NCI-H345 treated with DMSO at 0.1 percent for 48 hours (cell line): ENCODE data around the gene TIMM13.

Experiments used
- DNase-seq: peaks from one replicate; lab custom pipeline; 2025; ENCODE audit not compliant: unreplicated experiment; lab: John Stamatoyannopoulos, UW

The TIMM13 gene

DNA sequence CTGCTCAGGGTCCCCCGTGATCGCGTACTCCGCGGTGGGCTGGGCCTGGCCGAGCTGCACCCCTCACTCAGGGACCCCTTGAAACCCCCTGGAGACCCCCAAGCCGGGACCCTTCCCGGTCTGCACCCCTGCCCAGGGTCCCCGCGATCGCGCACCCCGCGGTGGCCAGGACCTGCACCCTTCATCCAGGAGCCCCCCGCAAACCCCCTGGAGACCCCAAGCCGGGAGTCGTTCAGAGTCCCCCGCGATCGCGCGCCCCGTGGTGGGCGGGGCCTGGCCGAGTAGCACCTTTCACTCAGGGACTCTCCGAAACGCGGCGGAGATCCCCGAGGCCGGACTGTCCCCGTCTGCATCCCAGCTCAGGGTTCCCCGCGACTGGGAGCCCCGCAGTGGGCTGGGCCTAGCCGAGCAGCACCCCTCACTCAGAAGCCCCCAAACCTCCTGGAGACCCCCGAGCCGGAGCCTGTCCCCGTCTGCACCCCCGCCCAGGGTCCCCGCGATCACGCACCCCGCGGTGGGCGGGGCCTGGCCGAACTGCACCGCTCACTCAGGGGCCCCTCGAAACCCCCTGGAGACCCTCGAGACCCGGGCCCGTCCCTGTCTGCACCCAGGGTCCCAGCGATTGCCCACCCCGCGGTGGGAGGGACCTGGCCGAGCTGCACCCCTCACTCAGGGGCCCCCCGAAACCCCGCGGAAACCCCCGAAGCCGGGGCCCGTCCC is 28.6 kb upstream of the TIMM13 start:
- DNase-seq, result no peak

DNA sequence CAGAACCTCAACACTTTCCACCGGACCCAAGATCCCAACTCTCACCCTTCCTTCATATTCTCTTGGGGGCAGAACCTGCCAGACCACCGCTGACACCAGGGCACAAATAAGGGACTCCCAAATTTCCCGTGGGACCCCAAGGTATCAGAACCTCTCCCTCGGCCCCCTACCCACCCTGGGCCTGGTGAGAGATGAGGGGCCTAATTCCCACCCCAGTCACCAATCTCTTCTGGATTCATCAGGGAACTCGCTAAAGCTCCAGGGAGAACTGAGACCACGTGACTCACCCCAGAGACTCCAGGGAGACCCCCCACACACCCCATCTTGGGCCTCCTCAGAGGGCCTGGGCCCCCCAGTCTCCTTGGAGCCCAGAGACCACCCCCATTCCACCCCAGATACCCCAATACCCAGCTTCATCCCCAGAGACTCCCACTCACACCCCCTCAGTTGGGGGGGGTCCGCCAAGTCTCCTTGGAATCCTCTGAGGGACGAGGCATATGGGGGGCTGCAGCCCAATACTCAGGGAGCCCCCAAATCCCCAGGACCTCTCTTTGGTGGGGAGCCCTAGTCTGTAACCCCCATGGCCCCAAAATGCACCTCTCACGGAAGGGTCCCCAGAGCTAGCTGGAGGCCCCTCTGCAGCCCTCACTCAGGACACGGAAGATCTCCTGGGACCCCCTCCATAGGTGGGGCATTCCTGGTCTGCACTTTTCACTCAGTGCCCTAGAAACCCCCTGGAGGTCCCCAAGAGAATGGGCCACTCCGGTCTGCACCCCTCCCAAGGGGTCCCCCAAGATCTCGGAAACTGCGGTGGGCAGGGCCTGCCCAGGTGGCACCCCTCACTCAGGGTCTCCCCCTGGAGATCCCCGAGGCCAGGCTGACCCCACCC is 27.8 kb upstream of the TIMM13 start:
- DNase-seq, result no peak

DNA sequence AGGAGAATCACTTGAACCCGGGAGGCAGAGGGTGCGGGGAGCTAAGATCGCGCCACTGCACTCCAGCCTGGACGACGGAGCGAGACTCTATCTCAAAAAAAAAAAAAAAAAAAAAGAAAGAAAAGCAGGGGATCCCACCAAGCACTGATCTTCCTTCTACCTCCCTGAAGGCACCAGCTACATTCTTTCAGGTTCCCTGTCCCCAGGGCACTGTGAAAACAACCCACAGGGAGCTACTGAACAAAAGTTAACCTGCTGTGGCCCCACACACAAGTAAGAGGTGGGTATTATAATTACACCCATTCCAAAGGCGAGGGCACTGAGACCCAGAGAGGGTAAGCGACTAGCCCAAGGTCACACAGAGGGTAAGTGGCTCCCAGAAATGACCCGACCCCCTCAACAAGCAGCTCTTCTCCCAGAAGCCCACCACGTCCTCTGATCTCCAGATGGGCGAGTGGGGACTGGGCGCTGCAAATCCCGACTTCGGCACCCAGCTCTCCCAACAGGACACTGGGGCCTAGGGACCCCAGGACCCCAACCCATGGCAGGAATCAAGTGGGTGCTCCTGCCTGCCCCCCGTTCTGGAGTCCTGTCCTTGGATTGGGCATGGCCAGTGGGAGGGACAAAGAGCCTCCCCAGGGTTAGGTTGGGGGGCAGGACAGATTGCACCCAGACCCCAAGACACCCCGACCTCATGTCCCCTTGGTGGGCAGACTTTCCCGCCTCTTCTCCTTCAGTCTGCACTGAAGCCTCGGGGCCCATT is 27.0 kb upstream of the TIMM13 start:
- no peak for DNase-seq

DNA sequence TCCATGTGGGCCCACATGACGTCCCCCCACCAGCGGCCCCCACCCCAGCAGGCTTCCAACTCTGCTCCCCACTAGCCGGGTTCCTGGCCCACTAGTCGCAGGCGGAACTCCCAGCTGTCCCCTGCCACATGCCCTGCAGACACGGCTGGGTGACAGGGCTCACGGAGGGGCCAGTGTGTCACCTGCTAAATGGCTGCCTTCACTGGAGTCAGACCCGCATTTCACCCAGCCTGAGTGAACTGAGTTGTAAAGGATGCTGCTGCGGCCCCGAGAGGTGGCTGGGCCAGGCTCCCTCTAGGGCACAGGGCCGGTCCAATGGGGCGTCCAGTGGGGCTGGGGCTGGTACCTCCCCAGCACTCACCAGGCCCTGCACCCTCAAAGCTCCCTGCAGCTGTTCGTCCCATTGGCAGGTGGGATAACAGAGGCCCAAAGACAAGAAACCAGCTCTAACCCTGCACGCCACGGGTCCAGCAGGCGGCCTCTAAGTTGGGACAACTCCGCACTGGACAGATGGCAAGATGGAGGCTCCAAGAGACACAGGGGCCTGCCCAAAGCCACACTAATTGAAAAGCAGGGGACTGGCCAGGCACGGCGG is 26.1 kb upstream of the TIMM13 start:
- no peak for DNase-seq

DNA sequence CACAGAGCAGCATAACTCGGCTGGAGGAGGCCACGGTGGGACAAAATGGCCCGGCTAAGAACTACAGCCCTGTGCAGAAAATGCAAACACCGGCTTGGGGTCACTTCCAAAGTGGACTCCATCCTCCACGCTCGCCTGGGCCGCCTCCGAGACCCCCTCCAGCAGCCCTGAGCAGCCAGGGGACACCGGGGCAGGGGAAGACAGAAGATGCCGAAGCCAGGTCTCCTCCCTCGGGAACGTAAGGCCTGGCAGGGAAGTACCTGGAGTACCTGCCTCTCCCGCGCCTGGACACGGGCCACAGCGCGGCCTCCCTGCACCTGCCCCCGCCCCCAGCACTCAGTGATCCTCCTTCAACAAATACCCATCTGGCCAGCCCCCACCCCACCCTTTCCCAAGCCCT is 24.4 kb upstream of the TIMM13 start:
- DNase-seq, result no peak

DNA sequence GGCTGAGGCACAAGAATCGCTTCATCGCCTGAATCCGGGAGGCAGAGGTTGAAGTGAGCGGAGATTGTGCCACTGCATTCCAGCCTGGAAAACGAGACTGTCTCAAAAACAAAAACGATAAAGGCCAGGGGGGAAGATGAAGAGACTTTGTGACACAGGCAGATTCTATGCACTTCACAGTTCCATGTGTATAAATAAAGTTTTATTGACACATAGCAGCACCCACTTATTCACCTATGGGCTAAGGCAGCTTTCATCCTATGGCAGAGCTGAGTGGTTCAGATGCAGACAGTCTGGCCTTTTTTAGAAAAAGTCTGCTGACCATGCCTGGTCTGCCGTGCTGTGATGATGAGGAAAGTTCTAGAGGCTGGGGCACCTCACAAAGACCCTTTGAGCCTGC is 23.8 kb upstream of the TIMM13 start:
- DNase-seq, result no peak

DNA sequence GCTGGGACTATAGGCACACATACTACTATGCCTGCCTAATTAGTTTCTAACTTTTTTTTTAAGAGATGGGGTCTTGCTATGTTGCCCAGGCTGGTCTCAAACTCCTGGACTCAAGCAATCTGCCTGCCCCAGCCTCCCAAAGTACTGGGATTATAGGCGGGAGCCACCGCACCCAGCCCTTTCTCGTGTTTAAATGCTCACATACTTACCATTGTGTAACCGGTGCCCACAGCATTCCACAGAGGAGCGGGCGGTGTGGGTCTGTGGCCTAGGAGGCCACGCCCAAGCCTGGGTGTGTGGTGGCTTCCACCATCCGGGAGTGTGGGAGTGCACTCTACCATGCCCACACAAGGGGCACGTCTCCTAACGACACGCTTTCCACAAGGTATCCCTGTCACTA is 21.6 kb upstream of the TIMM13 start:
- DNase-seq, result no peak

DNA sequence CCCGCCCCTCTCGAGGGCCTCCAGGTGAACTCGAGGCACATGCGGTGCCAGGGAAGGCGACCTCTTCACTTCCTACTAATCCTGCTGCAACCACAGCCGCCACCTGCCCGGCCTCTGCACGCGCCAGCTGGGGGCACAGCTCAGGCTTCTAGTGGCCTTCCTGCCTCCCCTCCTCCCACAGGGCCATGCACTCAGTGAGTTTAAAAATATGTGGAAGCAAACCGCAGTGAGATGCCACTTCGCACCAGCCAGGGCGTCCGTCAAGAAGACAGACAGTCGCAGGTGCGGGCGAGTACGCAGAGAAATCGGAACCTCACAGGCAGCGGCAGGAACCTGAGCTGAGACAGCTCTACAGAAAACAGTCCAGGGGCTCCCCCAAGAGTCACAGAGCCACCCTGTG is 19.0 kb upstream of the TIMM13 start:
- DNase-seq, result no peak

DNA sequence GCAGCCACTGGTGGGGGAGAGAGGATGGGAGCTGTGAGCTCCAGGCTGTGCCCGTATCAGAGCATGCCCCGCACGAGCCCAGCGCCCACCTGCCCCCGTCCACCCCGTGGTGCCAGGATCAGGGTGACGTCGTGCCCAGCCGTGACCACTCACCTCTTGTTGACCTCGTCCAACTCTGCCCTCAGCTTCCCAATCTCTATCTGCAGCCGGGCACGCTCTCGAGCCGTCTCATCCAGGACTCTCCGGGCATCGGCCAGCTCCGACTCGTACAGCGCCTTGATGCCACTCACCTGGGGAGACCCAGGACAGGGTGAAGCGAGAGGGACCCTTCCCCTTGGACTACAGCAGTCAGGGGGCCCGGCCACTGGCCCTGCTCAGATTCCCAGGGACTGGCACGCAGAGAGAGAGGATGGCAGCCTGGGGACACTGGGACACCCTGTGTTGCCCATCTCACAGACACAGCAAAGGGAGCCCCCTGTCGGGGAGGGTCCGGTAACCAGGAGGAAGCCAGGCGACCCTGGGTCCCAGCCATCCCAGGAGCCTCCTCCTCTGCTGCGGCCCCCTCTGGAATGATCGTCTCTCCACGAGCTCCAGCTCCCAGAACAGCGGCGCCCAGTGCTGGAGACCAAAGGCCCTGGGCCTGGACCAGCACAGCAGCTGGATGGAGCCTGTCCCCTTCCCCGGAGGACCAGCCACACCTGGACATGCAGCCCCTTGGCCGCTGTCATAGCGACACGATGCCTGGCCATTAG is 17.0 kb upstream of the TIMM13 start:
- DNase-seq, result no peak

DNA sequence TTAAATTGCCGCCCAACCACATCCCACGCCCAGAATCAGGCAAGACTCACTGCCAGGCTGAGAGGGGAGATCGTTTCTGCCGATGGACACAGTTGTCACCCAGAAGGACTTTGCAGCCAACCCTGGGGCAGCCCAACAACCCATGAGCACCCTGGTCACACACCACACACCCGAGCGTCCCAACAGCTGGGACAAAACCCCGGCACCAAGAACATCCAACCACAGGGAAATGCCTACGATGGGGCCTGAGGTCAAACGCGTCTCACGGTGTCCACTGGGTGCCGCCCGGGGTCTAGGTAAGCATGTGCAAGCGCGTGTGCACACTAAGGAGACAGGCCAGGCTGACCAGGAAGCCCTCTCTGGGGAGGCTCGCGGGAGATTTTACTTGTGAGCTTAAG is 16.4 kb upstream of the TIMM13 start:
- DNase-seq, result no peak

DNA sequence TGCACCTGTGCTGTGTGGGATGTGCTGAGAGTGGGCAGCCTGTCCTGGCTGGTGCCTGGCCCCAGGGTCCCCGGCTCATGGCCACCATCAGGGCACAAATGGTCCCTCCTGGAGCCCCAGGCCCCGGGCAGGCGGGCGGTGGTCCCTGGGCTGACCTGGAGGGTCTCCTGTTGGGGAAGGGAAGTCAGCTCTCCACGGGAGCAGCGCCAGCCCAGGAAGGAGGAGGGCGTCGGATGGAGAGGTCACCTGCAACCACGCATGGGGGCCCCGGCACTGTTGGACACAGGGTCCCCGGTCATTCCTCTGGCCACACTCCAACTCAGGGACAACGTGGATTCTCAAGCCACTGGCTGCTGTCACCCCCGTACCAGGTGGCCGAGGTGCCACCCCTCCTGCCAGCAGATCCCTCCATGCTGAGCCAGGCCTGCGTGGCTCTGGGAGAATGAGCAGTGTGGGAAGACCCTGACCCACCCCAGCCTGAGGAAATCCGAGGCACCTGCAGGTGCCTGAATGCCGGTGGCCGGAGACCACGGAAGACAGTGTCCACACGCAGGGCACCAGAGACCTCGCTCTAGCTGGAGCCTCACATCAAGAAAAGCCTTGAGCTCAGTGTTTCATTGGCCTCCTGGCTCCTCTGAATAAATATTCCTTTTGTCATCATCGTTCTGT is 15.9 kb upstream of the TIMM13 start:
- DNase-seq, result no peak

DNA sequence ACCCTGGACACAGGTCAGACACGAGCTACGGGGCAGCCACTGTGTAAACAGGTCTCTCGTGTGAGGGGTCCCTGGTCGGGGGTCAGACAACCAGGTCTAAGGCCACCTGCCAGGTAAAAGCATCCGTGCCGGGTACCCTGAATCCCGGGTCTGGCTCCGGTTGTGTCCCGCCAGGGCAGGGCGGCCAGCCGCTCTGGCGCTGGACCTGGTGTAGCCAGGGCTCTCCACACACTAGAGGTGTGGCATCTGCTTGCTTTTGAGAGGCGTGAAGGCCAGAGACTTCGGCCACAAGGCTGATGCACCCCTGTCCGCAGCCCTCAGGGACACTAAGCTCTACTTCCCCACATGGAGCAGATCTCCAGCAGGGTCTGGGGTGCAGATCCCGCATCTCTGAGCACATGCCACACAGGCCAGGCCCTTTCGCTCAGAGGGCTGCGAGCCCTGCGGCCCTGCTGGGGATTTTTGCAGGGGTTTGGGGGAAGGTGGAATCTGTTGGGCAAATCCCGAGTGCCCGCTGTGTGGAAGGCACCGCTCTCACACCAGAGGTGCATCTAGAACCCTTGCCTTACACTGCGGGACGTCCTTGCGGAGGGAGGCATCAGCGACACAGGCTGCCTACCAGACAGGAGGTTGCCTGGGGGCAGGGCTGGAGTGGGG is 13.8 kb upstream of the TIMM13 start:
- no peak for DNase-seq

DNA sequence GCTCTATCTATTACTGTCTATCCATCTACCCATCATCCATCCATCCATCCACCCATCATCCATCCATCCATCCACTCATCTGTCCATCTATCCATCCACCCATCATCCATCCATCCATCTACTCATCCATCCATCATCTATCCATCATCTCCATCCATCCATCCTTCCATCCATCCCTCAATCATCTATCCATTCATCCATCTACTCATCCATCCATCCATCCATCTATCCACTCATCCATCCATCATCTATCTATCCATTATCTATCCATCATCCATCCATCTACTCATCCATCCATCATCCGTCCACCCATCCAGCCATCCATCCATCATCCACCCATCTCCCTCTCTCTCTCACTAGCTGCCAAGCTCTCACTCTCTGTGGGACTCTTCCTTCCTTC is 13.1 kb upstream of the TIMM13 start:
- DNase-seq, result no peak

DNA sequence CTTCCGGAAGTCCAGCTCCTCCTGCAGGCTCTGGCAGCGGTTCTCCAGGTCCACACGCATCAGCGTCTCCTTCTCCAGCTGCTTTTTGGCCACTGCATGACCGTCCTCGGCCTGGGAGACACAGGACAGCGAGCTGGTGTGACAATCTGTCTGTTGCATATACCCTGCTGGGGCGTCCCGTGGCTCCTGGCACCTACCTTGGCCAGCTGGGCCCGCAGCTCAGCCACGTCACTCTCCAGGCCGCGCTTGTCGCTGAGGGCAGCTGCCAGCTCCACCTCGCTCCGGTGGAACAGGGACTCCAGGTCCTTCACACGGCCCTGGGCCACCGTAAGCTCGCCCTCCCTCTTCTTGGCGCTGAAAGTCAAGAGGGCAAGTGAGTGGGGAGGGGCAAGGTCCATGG is 10.8 kb upstream of the TIMM13 start:
- DNase-seq, result no peak

DNA sequence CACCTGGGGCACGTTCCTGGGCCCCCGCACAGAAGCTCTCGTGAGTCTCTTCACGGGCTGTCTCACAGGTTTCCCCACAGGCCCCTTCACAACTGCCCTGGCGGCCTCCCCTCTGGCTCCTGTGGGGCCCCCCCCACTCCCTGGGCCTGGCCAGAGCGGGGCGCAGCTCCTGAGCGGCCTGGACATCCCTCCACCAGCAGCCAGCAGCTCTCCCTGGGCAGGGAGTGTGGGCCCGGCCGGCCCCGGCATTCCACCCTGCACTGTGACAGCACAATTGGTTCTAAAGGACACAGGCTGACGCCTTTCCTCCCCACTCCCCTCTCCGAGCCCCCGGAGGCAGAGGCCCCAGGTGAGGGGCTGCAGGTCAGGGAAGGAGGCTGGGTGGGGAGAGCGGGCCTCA is 9.5 kb upstream of the TIMM13 start:
- DNase-seq, result no peak

DNA sequence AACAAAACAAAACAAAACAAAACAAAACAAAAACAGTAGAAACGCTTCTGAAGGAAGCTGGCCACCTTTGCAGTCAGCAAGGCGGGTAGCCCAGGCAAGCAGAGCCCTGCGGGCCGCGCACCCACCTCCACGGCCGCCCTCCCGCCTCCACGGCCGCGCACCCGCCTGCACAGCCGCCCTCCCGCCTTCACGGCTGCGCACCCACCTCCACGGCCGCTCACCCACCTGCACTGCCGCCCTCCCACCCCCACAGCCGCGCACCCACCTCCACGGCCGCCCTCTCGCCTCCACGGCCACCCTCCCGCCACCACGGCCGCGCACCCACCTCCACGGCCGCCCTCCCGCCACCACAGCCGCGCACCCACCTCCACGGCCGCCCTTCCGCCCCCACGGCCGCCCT is 9.0 kb upstream of the TIMM13 start:
- no peak for DNase-seq

DNA sequence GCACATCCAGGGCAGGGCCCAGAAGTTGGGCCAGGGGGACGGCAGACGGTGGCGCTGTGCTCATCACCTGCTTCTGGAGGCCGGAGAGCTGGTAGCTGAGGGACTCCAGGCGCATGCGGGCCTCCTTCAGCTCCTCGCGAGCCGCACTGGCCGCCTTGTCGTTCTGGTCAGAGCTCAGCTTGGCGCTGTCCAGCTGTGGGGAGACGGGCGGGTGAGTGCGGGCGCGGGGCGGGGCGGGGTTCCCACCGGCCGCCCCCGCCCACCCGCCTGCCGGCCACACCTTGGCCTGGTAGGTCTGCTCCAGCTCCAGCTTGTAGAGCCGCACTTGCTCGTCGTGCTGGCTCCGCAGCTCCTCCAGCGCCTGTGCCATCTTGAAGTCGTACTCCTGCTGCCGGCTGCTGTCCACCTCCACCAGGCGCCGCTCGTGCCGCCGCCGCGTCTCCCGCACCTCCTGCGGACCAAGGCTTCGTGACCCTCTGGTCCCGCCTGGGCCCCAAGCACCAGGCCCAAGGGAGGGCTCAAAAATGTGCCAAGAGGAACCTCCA is 7.4 kb upstream of the TIMM13 start:
- DNase-seq, result no peak

DNA sequence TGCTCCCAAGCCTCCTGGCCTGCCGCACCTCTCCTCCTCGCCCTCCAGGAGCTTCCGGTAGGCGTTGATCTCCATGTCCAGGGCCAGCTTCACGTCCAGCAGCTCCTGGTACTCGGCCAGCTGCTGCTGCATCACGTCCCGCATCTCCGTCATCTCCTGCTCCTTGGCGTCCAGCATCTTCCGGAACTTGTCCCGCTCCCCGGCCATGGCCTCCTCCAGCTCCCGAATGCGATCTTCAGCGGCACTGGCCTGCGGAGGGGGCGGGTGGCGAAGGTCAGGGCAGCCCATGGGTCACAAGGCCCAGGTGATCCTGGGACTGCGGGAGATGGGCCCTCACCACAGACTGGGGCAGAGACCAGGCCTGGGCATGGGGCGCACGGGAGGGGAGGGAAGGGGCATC is 6.9 kb upstream of the TIMM13 start:
- no peak for DNase-seq

DNA sequence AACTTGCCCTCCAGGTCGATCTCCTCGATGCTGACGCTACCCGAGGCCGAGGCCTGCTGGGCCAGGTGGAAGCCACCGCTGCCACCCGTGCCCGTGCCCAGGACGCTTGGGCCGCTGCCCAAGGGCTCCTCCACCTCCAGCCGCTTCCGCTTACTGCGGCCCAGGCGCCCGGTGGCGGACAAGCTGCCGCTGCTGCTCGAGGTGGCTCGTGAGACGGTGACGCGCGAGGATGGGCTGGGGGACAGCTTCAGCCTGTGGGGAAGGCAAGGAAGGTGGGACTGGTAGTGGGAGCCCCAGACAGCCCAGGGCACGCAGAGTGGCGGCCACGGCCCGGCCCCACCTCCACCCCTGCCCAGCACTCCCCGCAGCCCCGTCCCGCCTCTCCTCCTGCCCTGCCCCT is 6.5 kb upstream of the TIMM13 start:
- no peak for DNase-seq
